Endothelial cell of umbilical vein (primary cell): Measurements from ENCODE around the gene PDE1A. TPM values are rescaled to one million over a fixed set of nuclear protein-coding genes. Genes with fewer than 3 reads are reported as not detected.

Experiments
- BruUV-seq: library from RNA; stranded (reverse); fragments of 400-500 nt; replicated peaks from 2 replicates; lab custom pipeline; 2021; lab: Mats Ljungman, UMichigan
- CTCF ChIA-PET: fragments of 300-600, 350-600 bp; sonication (Branson Sonifier 250); formaldehyde crosslinking; loops from one replicate; lab custom pipeline; 2021; ENCODE audit warnings: antibody characterized with exemption, inconsistent platforms; lab: Charles Lee
- POLR2A ChIA-PET: fragments of 300-600, 350-600 bp; sonication (Branson Sonifier 250); formaldehyde crosslinking; loops from one replicate; lab custom pipeline; 2021; ENCODE audit warnings: antibody characterized with exemption, inconsistent platforms; lab: Charles Lee
- DNase-seq: peaks from one replicate; pipeline ENCODE4 v3.0.0-alpha.2; 2011; ENCODE audit warnings: low read depth, low spot score
- FAIRE-seq: peaks from 2 replicates; lab custom pipeline; 2011; peaks lifted over from hg19 to GRCh38; lab: Jason Lieb, UNC
- H2AFZ ChIP-seq: 2 replicates; pipeline ENCODE4 v1.6.0; 2012; ENCODE audit warnings: low read depth, low read length, control low read depth, inconsistent platforms
- H3K27ac ChIP-seq: 2 replicates; pipeline ENCODE4 v1.5.1; 2011; ENCODE audit warnings: low read depth, mild to moderate bottlenecking, control low read depth, low read length, moderate library complexity; ENCODE audit not compliant: insufficient read depth
- H3K27me3 ChIP-seq, 2 experiments: 2 replicates each; pipeline versions ENCODE4 v1.6.0 to v1.6.1; 2011; ENCODE audit warnings: low read length in 2 of 2, mixed read lengths in 1 of 2; ENCODE audit not compliant: control insufficient read depth in 2 of 2, insufficient read depth in 2 of 2
- H3K36me3 ChIP-seq, 2 experiments: 2 replicates in 1 of 2; 3 replicates in 1 of 2; pipeline ENCODE4 v1.5.1; 2011; ENCODE audit warnings: low read length in 2 of 2, mild to moderate bottlenecking in 1 of 2, moderate library complexity in 1 of 2; ENCODE audit not compliant: control insufficient read depth in 2 of 2, insufficient read depth in 2 of 2; ENCODE audit errors: extremely low read depth in 1 of 2
- H3K4me1 ChIP-seq: 3 replicates; pipeline ENCODE4 v1.5.1; 2011; ENCODE audit warnings: mild to moderate bottlenecking, low read length; ENCODE audit not compliant: control insufficient read depth, insufficient read depth; ENCODE audit errors: extremely low read depth
- H3K4me2 ChIP-seq: 2 replicates; pipeline ENCODE4 v1.6.1; 2011; ENCODE audit warnings: low read length, control low read depth, mixed read lengths; ENCODE audit not compliant: insufficient read depth
- H3K4me3 ChIP-seq, 3 experiments: fragments of 200-600 bp in 1 of 3; sonication (generic), shearing (Covaris generic) in 1 of 3; replicated peaks in 1 of 3; 2 replicates each; pipeline ENCODE4 v1.5.1; 2011 to 2016; ENCODE audit warnings: control low read depth in 3 of 3, low read length in 3 of 3, mild to moderate bottlenecking in 2 of 3, inconsistent platforms in 1 of 3, low read depth in 1 of 3, moderate library complexity in 1 of 3; ENCODE audit not compliant: insufficient read depth in 1 of 3
- H3K79me2 ChIP-seq: 2 replicates; pipeline ENCODE4 v1.6.0; 2012; ENCODE audit warnings: low read length, inconsistent platforms; ENCODE audit not compliant: control insufficient read depth, insufficient read depth
- H3K9ac ChIP-seq: replicated peaks from 2 replicates; pipeline ENCODE3; 2011; ENCODE audit warnings: low read length, control low read depth; ENCODE audit not compliant: insufficient read depth; ENCODE audit errors: extremely low read depth
- H3K9me1 ChIP-seq: replicated peaks from 3 replicates; pipeline ENCODE4 v1.6.0; 2011; ENCODE audit warnings: mild to moderate bottlenecking, low read length; ENCODE audit not compliant: control insufficient read depth, insufficient read depth; ENCODE audit errors: extremely low read depth
- H3K9me3 ChIP-seq: replicated peaks from 2 replicates; pipeline ENCODE4 v1.5.1; 2012; ENCODE audit warnings: low read length, inconsistent platforms; ENCODE audit not compliant: control insufficient read depth, insufficient read depth
- H4K20me1 ChIP-seq: replicated peaks from 2 replicates; pipeline ENCODE3; 2011; ENCODE audit warnings: mild to moderate bottlenecking, low read length; ENCODE audit not compliant: control insufficient read depth, insufficient read depth; ENCODE audit errors: extremely low read depth
- CTCF ChIP-seq, 2 donors: IDR thresholded peaks; 1 replicate in 1 of 2; 2 replicates in 1 of 2; pipeline ENCODE4 v1.5.1; 2011; ENCODE audit warnings: low read length in 2 of 2, mild to moderate bottlenecking in 2 of 2, moderate library complexity in 2 of 2, control low read depth in 1 of 2, inconsistent platforms in 1 of 2, low read depth in 1 of 2; ENCODE audit not compliant: insufficient read depth in 1 of 2; ENCODE audit errors: extremely low read depth in 1 of 2
- EZH2 ChIP-seq: IDR thresholded peaks from 2 replicates; pipeline ENCODE4 v1.6.1; 2012; ENCODE audit warnings: borderline replicate concordance, low read depth, mild to moderate bottlenecking, moderate library complexity, low read length, inconsistent platforms; ENCODE audit not compliant: severe bottlenecking
- FOS ChIP-seq: IDR thresholded peaks from 2 replicates; pipeline ENCODE4 v1.6.1; 2011; ENCODE audit warnings: mild to moderate bottlenecking, low read length, moderate library complexity, borderline replicate concordance; ENCODE audit not compliant: insufficient read depth
- GATA2 ChIP-seq: IDR thresholded peaks from 2 replicates; pipeline ENCODE4 v1.7.0; 2011; ENCODE audit warnings: low read depth, mild to moderate bottlenecking, moderate library complexity, mixed read lengths, low read length; ENCODE audit not compliant: insufficient read length, insufficient read depth
- JUN ChIP-seq: IDR thresholded peaks from 2 replicates; pipeline ENCODE4 v1.6.1; 2011; ENCODE audit warnings: borderline replicate concordance, low read depth; ENCODE audit not compliant: insufficient read length, insufficient read depth
- POLR2A ChIP-seq: IDR thresholded peaks from 2 replicates; pipeline ENCODE4 v1.6.1; 2012; ENCODE audit warnings: low read depth, mild to moderate bottlenecking, control low read depth, low read length
- dilution Hi-C: fragments of 300-500 bp; cut with MboI; formaldehyde crosslinking; loops from one replicate; pipeline ENCODE4 v1.15.0; 2019; ENCODE audit warnings: low sequenced_read_pairs; ENCODE audit not compliant: extremely low pct_ligation_motif_present
- intact Hi-C: fragments of 100-400 bp; cut with micrococcal nuclease; formaldehyde crosslinking; loops from one replicate; pipeline ENCODE4 v1.10.0; 2022
- polyA plus RNA-seq, 4 experiments: library from polyadenylated mRNA; depleted of rRNA in 3 of 4; stranded (reverse) in 3 of 4; unstranded in 1 of 4; fragments of >200 nt; gene quantifications; 2 replicates each; pipeline versions ENCODE4 v1.2.1 to v1.2.3, GENCODE V29; 2011 to 2012; ENCODE audit warnings: missing spikeins in 1 of 4
- total RNA-seq: library from RNA; stranded (reverse); gene quantifications from 2 replicates; pipeline ENCODE4 v1.2.3, GENCODE V29; 2021
- TF ChIP-seq, protein P1 (sequence below): IDR thresholded peaks from 2 replicates; pipeline ENCODE4 v1.6.1; 2011; ENCODE audit not compliant: insufficient read depth, insufficient read length

PDE1A gene
- total and polyA plus RNA-seq, 2 donors (not counting 3 experiments of a cell fraction or from before 2014, with no cell fraction given), result 0.43 to 0.49 TPM

- H3K79me2 ChIP-seq, result no peaks in the 10 kb centered on the region
- ChIA-PET POLR2A (no interaction called here), CTCF (interaction anchor here (2.1 kb wide), 1 partner anchor 383 kb away, joined by 6 read pairs; no protein-coding TSS in a partner anchor)
- FAIRE-seq (no peak), DNase-seq (no peak)
- intact Hi-C loops (no loop called here), dilution Hi-C loops (no loop called here)
- no peak overlapping the region for H3K9ac ChIP-seq
- no peaks in the 10 kb centered on the region for H3K36me3 ChIP-seq
- no TSS peak for BruUV-seq
- no peak overlapping the region for H2AFZ ChIP-seq
- no peaks in the 10 kb centered on the region for H4K20me1 ChIP-seq
- no peak overlapping the region for H3K4me2 ChIP-seq
- no peak overlapping the region for H3K4me3 ChIP-seq
- TF ChIP-seq, protein P1, sequence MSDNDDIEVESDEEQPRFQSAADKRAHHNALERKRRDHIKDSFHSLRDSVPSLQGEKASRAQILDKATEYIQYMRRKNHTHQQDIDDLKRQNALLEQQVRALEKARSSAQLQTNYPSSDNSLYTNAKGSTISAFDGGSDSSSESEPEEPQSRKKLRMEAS, result no peak
- TF ChIP-seq EZH2 (no peak), POLR2A (no peak), JUN (no peak), GATA2 (no peak), CTCF (IDR thresholded peaks at IDR 0.05; ENCODE audit: extremely low read depth in 1 of 2, insufficient read depth in 1 of 2, low read depth in 1 of 2, low read length in 2 of 2) (no peak), FOS (no peak)
- H3K27me3 ChIP-seq, result no peaks in the 10 kb centered on the region
- no peaks in the 10 kb centered on the region for H3K9me1 ChIP-seq
- H3K27ac ChIP-seq, result no peak overlapping the region
- no peaks in the 10 kb centered on the region for H3K9me3 ChIP-seq
- no peaks in the 10 kb centered on the region for H3K4me1 ChIP-seq
These were observed 329.2 kb downstream of the PDE1A start for GRCh38 chr2:182097571-182098164.
